Measurements from ENCODE around the gene OR2A7. TPM values are rescaled to one million over a fixed set of nuclear protein-coding genes. Genes with fewer than 3 reads are reported as not detected.
"Not testable (repeated sequence)": the region's sequence is repeated elsewhere in the genome, so short reads cannot be mapped to it uniquely, and the experiment has no call there.

Gene OR2A7, protein sequence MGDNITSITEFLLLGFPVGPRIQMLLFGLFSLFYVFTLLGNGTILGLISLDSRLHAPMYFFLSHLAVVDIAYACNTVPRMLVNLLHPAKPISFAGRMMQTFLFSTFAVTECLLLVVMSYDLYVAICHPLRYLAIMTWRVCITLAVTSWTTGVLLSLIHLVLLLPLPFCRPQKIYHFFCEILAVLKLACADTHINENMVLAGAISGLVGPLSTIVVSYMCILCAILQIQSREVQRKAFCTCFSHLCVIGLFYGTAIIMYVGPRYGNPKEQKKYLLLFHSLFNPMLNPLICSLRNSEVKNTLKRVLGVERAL
- 1 to 10 TPM; 2.0 to 5.4 TPM for total RNA-seq

DNA sequence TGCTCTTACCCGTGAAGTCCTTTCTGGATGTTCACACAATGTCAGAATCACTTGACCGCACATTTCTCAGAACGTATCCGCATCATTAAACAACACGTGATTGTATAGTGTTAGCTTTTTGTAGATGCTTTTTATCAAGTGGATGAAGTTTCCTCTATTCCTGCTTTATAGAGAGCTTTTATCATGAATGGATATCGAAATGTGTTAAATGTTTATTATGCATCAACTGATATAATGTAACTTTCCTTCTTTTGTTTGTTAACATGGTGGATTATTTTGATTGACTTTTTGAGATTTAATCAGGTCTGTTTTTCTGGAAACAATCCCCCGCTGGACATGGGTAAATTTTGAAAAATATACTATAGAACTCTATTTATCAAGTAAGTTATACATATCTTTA is at the start of gene OR2A7:
OR2A7 (minus strand) TSS at position 101 of the 400 bp plus-strand sequence. CDS start 5,164 bp downstream, outside the sequence.
- not testable (repeated sequence) for H3K4me1 Mint-ChIP-seq (ENCODE audit: low read depth); H3K4me3 Mint-ChIP-seq; H3K36me3 Mint-ChIP-seq (ENCODE audit: insufficient read depth in 2 of 2); H3K27ac Mint-ChIP-seq; H3K27me3 Mint-ChIP-seq (ENCODE audit: low read depth); H3K9me3 Mint-ChIP-seq; ATAC-seq (replicated peaks in 1 of 2); DNase-seq

DNA sequence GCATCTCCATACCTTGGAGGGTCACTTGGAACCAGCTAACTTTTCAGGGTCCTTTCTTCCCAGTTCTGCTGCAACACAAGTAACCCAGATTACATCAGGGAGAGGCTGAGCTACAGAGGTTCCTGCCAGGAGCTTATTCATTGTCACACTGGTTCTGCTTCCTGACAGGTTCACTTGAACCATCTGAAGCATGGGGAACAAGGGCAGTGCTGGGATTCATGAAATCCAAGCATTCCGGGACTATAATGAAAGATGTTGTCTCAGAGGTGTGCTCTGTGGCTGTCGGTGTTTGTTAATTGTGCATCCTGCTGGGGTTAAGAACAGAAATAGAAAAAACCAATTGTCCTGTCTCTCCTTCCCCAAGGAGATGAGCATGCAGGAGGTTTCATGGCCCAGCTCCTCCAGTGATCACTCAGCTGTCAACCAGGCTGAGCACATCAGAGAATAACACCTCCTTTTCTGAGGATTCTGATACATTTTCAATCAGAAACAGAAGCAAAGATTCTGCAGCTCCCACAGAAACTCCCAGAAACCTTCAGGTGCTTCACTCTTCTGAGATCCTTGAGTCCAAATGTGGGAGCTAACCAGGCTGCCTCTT is 47.4 kb upstream of the OR2A7 start, which contains the start of gene OR2A1:
OR2A1 (plus strand) TSS at position 548 of the 598 bp plus-strand sequence. CDS start 5,706 bp downstream, outside the sequence.
- not testable (repeated sequence) for H3K27ac Mint-ChIP-seq; H3K4me3 Mint-ChIP-seq; DNase-seq; H3K4me1 Mint-ChIP-seq (ENCODE audit: low read depth); H3K36me3 Mint-ChIP-seq (ENCODE audit: insufficient read depth in 2 of 2); ATAC-seq (replicated peaks in 1 of 2); H3K27me3 Mint-ChIP-seq (ENCODE audit: low read depth); H3K9me3 Mint-ChIP-seq

DNA sequence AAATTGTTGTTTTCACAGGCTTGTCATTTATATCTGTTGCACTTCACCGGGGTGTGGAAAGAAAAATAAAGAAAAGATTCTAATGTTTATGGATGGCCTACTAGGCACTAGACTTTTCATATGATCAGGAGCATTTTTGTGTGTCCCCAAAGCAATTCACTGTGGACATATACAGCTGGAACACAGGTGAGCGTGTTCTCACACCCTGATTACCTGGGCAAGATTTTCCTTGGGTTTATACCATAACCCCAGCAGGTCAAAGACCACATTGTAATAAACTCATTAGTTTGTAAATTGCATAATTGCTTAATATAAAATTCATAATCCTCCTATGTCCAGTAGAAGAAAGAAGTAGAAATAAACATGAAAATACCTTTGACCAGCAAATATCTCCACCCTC is 46.6 kb upstream of the OR2A7 start:
- not testable (repeated sequence) for H3K4me3 Mint-ChIP-seq; ATAC-seq (replicated peaks in 1 of 2); H3K36me3 Mint-ChIP-seq (ENCODE audit: insufficient read depth in 2 of 2); DNase-seq; H3K27ac Mint-ChIP-seq; H3K27me3 Mint-ChIP-seq (ENCODE audit: low read depth); H3K4me1 Mint-ChIP-seq (ENCODE audit: low read depth); H3K9me3 Mint-ChIP-seq

DNA sequence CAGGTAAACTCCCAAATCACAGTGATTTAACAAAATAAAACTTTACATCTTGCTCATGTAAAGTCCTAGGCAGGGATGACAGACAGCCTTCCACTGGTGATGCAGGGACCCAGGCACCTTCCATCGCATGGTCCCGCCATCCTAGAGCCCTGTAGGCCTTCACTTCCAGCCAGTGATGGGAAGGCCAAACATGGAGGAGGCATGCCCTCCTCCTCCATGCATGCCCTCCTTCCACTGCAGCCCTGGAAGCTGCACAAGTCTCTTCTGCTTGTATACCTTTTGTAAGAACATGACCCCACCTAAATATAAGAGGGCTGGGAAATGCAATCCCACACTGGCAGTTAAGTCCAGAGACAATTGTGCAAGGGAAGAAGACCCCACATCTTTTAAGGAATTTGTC is 45.1 kb upstream of the OR2A7 start:
- ATAC-seq (replicated peaks in 1 of 2); H3K4me3 Mint-ChIP-seq; H3K4me1 Mint-ChIP-seq (ENCODE audit: low read depth); H3K9me3 Mint-ChIP-seq; DNase-seq; H3K27ac Mint-ChIP-seq; H3K36me3 Mint-ChIP-seq (ENCODE audit: insufficient read depth in 2 of 2); H3K27me3 Mint-ChIP-seq (ENCODE audit: low read depth): not testable (repeated sequence)

DNA sequence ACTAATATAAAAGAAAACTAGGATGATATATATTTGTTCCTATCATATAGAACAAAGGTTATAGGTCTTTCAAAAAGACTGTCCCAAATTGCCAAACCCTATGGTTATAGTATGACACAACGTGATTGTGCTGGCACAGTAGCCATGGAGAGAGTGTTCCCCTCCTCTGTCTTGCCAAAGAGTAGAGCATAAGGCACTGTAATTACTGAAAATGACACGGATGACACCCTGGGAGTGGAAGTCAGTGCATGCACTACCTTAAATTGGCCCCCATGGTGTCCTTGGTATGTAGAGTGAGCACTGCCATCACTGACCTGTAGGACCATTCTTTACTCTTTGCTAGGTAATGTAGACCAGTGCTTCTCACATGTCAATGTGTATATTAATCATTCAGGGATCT is 40.6 kb upstream of the OR2A7 start:
- H3K4me3 Mint-ChIP-seq; DNase-seq; ATAC-seq (replicated peaks in 1 of 2); H3K9me3 Mint-ChIP-seq; H3K27ac Mint-ChIP-seq; H3K4me1 Mint-ChIP-seq (ENCODE audit: low read depth); H3K36me3 Mint-ChIP-seq (ENCODE audit: insufficient read depth in 2 of 2); H3K27me3 Mint-ChIP-seq (ENCODE audit: low read depth): not testable (repeated sequence)

DNA sequence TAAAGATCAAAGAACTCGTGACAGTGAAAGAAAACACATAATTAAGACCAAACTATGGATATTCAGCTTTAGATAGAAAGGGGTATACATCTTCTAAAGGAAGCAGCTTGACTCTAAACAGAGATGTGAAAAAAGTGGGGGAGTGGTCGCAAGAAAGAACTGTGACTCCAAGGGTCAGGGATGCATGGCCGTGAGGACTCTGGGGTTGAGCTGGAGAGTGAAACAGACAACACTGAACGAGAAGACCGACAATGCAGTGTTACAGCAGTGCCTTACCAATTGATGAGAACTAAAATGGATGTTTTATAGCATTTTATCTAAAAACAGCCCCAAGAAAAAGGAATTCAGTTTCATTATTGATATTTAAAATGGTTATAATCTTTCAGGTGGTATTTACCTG is 39.0 kb upstream of the OR2A7 start:
- not testable (repeated sequence) for H3K9me3 Mint-ChIP-seq; H3K4me1 Mint-ChIP-seq (ENCODE audit: low read depth); H3K27me3 Mint-ChIP-seq (ENCODE audit: low read depth); DNase-seq; H3K36me3 Mint-ChIP-seq (ENCODE audit: insufficient read depth in 2 of 2); H3K27ac Mint-ChIP-seq; ATAC-seq (replicated peaks in 1 of 2); H3K4me3 Mint-ChIP-seq

DNA sequence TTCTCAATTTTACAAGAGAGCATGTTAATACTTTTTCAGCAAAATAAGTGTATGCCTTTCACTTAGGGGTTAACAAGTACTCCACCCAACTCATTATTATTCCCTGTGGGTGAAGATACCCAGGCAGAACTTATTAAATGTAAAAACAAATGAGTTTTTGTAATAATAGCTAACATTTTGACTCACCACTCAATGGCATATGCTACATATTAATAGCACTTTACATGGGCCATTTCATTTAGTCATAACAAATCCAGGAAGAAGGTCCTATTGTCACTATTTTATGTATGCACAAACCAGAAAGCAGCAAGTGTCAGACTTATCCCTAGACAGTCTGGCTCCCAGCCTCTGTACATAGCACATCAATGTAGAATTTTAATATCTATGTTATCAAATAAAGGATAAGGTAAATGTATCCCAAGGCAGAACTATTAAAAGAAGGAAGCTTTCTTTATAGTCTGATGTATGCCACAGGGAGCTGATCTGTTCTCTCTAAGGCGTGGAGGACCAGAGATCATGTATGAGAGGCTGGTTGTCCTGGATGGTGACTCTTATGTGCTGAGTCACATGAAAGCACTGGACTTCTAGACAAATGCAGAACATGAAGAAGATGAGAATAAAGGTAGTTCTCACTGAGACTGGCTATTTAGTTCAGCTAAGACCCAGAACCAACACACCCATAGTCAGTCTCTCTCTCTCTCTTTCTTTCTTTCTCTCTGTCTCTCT is 38.1 kb upstream of the OR2A7 start:
- not testable (repeated sequence) for H3K27me3 Mint-ChIP-seq (ENCODE audit: low read depth); H3K4me3 Mint-ChIP-seq; H3K36me3 Mint-ChIP-seq (ENCODE audit: insufficient read depth in 2 of 2); DNase-seq; H3K4me1 Mint-ChIP-seq (ENCODE audit: low read depth); H3K9me3 Mint-ChIP-seq; H3K27ac Mint-ChIP-seq; ATAC-seq (replicated peaks in 1 of 2)

DNA sequence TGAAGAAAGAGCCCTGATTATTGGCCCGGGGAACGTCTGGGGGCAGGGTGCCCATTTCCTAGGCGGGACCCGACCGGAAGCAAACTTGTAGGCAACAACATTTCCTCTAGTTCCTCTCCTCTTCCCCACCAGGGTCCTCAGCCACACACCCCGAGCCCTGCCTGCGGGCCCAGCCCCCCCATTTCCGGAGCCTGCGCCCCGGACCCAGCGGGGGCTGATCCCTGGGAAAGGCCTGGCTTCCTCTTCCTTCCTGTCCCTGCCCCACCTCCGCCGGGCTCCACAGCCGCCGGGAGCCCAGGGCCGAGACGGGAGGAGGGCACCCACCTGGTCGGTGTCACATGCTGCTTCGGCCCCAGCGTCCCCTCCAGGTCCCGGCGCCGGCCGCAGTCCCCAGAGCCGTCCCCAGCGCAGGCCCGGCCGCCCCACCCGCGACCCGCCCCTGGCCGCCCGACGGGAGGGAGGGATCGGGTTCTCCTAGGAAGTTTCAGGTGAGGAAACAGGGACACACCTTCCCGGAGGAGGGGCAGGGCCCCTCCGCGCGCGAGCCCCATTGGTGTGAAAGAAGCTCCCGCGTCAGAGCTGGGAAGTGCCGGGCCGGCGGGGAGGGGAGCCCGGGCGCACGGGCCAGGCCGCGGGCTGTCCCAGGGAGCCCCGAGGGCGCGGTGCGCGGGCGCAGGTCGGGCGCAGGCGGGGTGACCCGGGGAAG is 29.4 kb upstream of the OR2A7 start:
- H3K27ac Mint-ChIP-seq; DNase-seq; H3K4me3 Mint-ChIP-seq; H3K9me3 Mint-ChIP-seq; H3K36me3 Mint-ChIP-seq (ENCODE audit: insufficient read depth in 2 of 2); H3K27me3 Mint-ChIP-seq (ENCODE audit: low read depth); H3K4me1 Mint-ChIP-seq (ENCODE audit: low read depth): not testable (repeated sequence)
- ATAC-seq (replicated peaks in 1 of 2) = peak; percentile 83 to 86

DNA sequence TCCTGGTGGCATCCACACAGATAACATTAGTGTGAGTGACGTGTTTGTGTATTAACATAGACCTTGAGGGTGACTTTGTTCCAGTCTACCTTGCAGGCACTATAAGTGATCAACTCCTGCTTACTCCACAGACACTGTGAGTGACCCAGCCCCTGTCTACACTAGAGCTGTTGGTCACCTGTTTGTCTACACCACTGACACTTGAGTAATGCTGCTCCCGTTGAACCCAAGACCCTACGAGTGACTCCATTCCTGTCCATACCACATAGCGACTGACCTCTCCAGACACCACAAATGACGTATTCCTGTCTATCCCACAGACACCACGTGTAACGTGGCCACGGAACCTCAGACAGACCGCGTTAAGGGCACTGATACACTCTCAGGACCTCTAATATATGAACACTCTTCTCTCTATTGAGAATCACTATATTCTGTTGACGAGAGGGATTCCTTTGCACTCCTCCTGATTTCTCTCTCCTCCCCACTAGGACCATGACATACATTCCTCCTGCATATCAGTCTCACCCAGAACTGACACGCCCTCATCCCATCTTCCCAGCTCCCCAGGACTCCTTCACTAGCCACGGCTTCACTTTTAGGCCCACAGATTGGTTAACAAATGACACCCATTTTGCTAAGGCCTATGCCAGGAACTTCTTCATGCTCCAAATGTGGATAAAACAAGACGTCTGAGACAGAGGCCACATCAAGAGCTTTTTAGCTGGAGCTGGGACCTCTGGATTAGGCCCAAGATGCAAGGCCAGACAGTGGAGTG is 28.0 kb upstream of the OR2A7 start:
- DNase-seq; H3K9me3 Mint-ChIP-seq; H3K27me3 Mint-ChIP-seq (ENCODE audit: low read depth); H3K27ac Mint-ChIP-seq; H3K4me1 Mint-ChIP-seq (ENCODE audit: low read depth); H3K4me3 Mint-ChIP-seq; H3K36me3 Mint-ChIP-seq (ENCODE audit: insufficient read depth in 2 of 2); ATAC-seq (replicated peaks in 1 of 2): not testable (repeated sequence)

DNA sequence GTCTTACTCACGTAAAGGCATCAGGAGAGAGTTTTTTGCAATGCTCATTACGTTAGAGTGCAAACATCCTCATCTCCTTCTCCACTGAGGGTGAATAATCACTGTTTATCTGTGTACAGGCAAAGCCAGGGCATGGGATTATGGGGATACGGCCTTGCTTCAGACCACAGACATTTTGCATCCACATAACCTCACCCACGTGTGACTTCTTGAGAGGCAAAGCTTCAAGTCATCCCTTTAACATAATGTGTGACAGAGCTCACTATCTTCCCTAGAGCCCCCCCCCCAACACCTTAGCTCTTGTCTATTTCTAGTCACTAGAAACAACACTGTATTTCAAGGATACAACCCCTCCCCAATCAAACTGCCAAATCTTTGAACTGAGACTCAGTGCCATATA is 27.0 kb upstream of the OR2A7 start:
- ATAC-seq (replicated peaks in 1 of 2); H3K36me3 Mint-ChIP-seq (ENCODE audit: insufficient read depth in 2 of 2); H3K27me3 Mint-ChIP-seq (ENCODE audit: low read depth); H3K9me3 Mint-ChIP-seq; DNase-seq; H3K4me1 Mint-ChIP-seq (ENCODE audit: low read depth); H3K27ac Mint-ChIP-seq; H3K4me3 Mint-ChIP-seq: not testable (repeated sequence)

DNA sequence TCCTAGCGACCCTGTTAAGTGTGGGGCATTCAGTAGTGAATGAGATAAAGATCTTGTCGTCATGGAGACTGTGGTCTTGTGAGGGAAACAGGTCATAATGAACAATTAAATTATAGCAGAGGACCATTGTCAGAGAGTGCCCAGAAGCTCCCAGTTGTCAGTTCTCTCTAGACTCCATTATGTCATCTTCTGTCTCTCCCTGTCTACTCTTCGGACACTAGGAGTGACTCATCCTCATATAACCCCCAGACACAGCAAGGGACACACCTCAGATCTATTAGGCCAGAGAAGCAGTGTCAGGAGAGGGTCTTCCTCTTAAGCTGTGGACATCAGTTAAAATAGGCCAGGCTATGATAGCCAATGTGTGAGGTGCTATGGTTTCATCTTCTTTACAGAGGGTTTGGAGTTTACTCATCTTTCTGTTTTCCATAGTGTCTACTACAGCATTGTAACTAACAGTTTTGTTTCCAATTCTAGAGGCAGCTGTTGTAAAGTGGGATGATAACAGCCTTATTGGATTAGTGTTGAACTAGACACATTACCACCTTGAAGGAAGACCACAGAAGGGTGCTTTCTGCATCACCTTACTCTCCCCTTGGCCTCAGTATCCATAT is 22.7 kb upstream of the OR2A7 start:
- not testable (repeated sequence) for H3K9me3 Mint-ChIP-seq; H3K4me3 Mint-ChIP-seq; H3K4me1 Mint-ChIP-seq (ENCODE audit: low read depth); DNase-seq; H3K36me3 Mint-ChIP-seq (ENCODE audit: insufficient read depth in 2 of 2); H3K27me3 Mint-ChIP-seq (ENCODE audit: low read depth); H3K27ac Mint-ChIP-seq
- ATAC-seq (replicated peaks in 1 of 2) = peak in 1 of 2 donors; percentile 55

DNA sequence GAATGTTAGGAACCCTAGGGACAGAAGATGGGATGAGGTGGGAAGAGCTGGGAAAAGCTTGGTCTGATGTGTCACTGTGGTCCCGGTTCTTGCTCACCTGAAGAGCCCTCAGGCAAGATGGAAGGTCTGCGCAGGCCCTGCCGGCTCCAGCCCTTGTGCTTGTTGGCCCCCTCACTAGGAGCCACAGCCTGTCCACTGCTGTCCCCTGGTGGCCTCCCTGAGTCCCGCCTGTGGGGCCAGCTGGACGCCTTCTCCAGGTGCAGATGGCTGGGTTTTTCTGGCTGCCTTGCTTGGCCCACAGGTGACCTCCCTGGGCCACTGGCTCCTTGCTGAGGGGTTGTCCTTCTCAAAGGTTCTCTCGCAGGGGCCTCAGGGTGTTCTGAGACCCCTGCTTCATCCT is 19.1 kb upstream of the OR2A7 start:
- ATAC-seq (replicated peaks in 1 of 2); H3K36me3 Mint-ChIP-seq (ENCODE audit: insufficient read depth in 2 of 2); H3K27ac Mint-ChIP-seq; H3K4me3 Mint-ChIP-seq; H3K9me3 Mint-ChIP-seq; H3K4me1 Mint-ChIP-seq (ENCODE audit: low read depth); DNase-seq; H3K27me3 Mint-ChIP-seq (ENCODE audit: low read depth): not testable (repeated sequence)

Data from activated T-cell treated with anti-CD3 and anti-CD28 coated beads, Interleukin-2, amount 50 U/mL, for 72 hours (primary cell).